ENCODE data around the gene CALR.

Gene CALR

GRCh38 chr19:12982648-12983047, 44.2 kb downstream of the CALR start:
- no peak overlapping the region for H3K27ac ChIP-seq
- no peak for TF ChIP-seq ZFX (IDR thresholded peaks at IDR 0.05; ENCODE audit: borderline replicate concordance)
- TF ChIP-seq, protein P1, sequence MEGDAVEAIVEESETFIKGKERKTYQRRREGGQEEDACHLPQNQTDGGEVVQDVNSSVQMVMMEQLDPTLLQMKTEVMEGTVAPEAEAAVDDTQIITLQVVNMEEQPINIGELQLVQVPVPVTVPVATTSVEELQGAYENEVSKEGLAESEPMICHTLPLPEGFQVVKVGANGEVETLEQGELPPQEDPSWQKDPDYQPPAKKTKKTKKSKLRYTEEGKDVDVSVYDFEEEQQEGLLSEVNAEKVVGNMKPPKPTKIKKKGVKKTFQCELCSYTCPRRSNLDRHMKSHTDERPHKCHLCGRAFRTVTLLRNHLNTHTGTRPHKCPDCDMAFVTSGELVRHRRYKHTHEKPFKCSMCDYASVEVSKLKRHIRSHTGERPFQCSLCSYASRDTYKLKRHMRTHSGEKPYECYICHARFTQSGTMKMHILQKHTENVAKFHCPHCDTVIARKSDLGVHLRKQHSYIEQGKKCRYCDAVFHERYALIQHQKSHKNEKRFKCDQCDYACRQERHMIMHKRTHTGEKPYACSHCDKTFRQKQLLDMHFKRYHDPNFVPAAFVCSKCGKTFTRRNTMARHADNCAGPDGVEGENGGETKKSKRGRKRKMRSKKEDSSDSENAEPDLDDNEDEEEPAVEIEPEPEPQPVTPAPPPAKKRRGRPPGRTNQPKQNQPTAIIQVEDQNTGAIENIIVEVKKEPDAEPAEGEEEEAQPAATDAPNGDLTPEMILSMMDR (IDR thresholded peaks at IDR 0.05) = no peak

- TF ChIP-seq ZFX (IDR thresholded peaks at IDR 0.05; ENCODE audit: borderline replicate concordance) = no peak
- TF ChIP-seq, protein P1 (IDR thresholded peaks at IDR 0.05) = no peak
- H3K27ac ChIP-seq = no peak overlapping the region
Measured at GRCh38 chr19:12983091-12983490, 44.7 kb downstream of the CALR start.

- no peak for TF ChIP-seq ZFX (IDR thresholded peaks at IDR 0.05; ENCODE audit: borderline replicate concordance)
- TF ChIP-seq, protein P1 (IDR thresholded peaks at IDR 0.05) = peak; percentile 97
- 0 out of 2 replicates have a peak overlapping the region, but pooled peaks have one; percentile 60 for H3K27ac ChIP-seq
Measured at GRCh38 chr19:12983542-12984142, 45.2 kb downstream of the CALR start.

DNA sequence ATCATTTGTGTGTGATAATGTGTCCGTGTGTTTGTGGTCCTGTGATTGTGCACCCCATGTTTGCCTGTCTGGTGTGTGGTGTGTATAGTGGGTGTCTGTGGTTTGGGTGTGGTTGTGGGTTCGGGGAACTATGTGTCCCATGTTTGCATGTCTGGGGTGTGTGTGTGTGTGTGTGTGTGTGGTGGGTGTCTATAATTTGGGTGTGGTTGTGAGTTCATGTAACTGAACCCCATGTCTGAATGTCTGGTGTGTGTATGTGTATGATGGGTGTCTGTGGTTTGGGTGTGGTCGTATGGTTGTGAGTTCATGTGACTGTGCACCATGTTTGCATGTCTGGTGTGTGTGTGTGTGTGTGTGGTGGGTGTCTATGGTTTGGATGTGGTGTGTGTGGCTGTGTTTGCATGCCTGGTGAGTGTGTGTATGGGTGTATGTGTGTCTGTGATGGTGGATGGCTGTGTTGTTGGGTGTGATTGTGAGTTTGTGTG, 45.8 kb downstream of the CALR start:
- peak overlapping the region; percentile 60 for H3K27ac ChIP-seq
- no peak for TF ChIP-seq ZFX (IDR thresholded peaks at IDR 0.05; ENCODE audit: borderline replicate concordance)
- TF ChIP-seq, protein P1 (IDR thresholded peaks at IDR 0.05) = no peak

GRCh38 chr19:12984683-12985048, 46.3 kb downstream of the CALR start:
- H3K27ac ChIP-seq = peak overlapping the region; percentile 60
- TF ChIP-seq ZFX (IDR thresholded peaks at IDR 0.05; ENCODE audit: borderline replicate concordance) = no peak
- TF ChIP-seq, protein P1 (IDR thresholded peaks at IDR 0.05) = no peak

- TF ChIP-seq, protein P1 (IDR thresholded peaks at IDR 0.05) = peak; percentile 20; the same call in 1 of the 2 replicates
- no peak for TF ChIP-seq ZFX (IDR thresholded peaks at IDR 0.05; ENCODE audit: borderline replicate concordance)
- peak overlapping the region; percentile 60 for H3K27ac ChIP-seq
Measured at GRCh38 chr19:12985049-12985776, 46.8 kb downstream of the CALR start.

DNA sequence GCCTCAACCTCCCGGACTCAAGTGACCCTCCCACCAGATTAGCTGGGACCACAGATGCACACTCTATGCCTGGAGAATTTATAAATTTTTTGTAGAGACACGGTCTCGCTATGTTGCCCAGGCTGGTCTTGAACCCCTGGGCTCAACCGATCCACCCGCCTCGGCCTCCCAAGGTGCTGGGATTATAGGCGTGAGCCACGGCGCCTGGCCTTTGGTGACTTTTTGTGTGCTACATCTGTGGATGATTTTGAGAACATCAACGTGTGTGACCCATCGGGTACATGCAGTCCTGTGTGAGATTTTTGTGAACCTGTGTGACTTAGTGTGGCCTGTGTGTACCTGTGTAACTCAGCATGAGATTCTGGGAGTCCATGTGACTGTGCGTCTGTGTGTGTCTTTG, 48.3 kb downstream of the CALR start:
- no peak overlapping the region for H3K27ac ChIP-seq
- TF ChIP-seq, protein P1 (IDR thresholded peaks at IDR 0.05) = no peak
- TF ChIP-seq ZFX (IDR thresholded peaks at IDR 0.05; ENCODE audit: borderline replicate concordance) = no peak
